Measurements from ENCODE around the gene NAGS. TPM values are rescaled to one million over a fixed set of nuclear protein-coding genes. Genes with fewer than 3 reads are reported as not detected.

NAGS gene
- total and polyA plus RNA-seq, 2 donors (not counting 1 experiment from before 2014, with no cell fraction given), result 0.58 to 7.4 TPM

DNA sequence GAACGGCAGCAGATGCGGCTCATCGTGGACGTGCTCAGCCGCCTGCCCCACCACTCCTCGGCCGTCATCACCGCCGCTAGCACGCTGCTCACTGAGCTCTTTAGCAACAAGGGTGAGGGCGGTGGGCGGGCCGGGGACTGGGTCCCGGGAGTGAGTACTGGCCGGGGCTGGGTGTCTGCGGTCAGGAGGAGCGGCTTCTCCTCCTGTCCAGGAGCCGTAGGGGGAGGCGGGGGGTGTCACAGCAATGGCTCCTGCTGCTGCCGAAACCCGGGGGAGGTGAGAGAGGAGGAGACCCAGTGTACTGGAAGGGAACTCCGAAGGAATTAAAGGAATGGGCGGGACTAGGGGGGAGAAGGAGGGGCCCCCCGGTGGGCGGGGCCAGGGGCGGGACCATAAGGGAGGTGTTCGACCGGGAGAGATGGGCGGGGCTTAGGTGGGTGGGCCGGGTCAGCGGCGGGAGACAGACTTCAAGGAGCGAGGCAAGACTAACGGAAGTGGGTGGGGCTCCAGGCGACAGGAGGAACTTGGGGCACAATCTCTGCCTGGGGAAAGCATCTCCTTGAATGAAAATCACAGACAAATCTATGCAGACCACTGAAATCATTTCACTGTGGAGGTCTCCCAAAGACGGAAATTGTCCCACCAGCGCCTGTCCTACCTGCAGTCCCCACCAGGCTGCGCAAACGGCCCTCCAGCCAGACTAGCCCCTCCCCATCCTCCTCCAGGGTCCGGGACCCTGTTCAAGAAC lies 2.4 kb downstream of the NAGS start:
- H3K27ac ChIP-seq (ENCODE audit: insufficient read depth, low read length), result peak overlapping the region; percentile 69
- H3K9me3 ChIP-seq (ENCODE audit: control insufficient read depth, insufficient read depth, low read depth, low read length), result no peaks in the 10 kb centered on the region
- no peaks in the 10 kb centered on the region for H3K27me3 ChIP-seq (ENCODE audit: control insufficient read depth, insufficient read depth, low read length)
- H3K4me2 ChIP-seq (ENCODE audit: extremely low read depth, insufficient read depth, low read length), result peak overlapping the region; percentile 93
- no peaks in the 10 kb centered on the region for H4K20me1 ChIP-seq (ENCODE audit: control insufficient read depth, extremely low read depth, insufficient read depth, low read length)
- H2AFZ ChIP-seq (ENCODE audit: low read length), result peak overlapping the region; percentile 86
- H3K9ac ChIP-seq (ENCODE audit: insufficient read depth, low read length), result peak overlapping the region; percentile 40
- peaks cover 3% of the 10 kb centered on the region for H3K36me3 ChIP-seq (ENCODE audit: control insufficient read depth, insufficient read depth, low read length)
- H3K79me2 ChIP-seq (ENCODE audit: control insufficient read depth, insufficient read depth, low read length), result no peaks in the 10 kb centered on the region
- H3K4me3 ChIP-seq (replicated peaks in 1 of 4; ENCODE audit: control extremely low read depth in 1 of 4, insufficient read depth in 1 of 4, low read depth in 3 of 4, low read length in 4 of 4), result peak overlapping the region; percentile 67 to 79 (median 70)
- no peak for TF ChIP-seq EZH2 (IDR thresholded peaks at IDR 0.05; ENCODE audit: low read length, missing control alignments)
- TF ChIP-seq, protein P1, sequence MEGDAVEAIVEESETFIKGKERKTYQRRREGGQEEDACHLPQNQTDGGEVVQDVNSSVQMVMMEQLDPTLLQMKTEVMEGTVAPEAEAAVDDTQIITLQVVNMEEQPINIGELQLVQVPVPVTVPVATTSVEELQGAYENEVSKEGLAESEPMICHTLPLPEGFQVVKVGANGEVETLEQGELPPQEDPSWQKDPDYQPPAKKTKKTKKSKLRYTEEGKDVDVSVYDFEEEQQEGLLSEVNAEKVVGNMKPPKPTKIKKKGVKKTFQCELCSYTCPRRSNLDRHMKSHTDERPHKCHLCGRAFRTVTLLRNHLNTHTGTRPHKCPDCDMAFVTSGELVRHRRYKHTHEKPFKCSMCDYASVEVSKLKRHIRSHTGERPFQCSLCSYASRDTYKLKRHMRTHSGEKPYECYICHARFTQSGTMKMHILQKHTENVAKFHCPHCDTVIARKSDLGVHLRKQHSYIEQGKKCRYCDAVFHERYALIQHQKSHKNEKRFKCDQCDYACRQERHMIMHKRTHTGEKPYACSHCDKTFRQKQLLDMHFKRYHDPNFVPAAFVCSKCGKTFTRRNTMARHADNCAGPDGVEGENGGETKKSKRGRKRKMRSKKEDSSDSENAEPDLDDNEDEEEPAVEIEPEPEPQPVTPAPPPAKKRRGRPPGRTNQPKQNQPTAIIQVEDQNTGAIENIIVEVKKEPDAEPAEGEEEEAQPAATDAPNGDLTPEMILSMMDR (conservative IDR thresholded peaks at IDR 0.05 in 1 of 2, IDR thresholded peaks at IDR 0.05 in 1 of 2; ENCODE audit: low read depth in 1 of 2, low read length in 2 of 2), result peak; percentile 59 to 66
- peaks cover 21% of the 10 kb centered on the region for H3K4me1 ChIP-seq (ENCODE audit: control insufficient read depth, extremely low read depth, insufficient read depth, low read length)
- peak; percentile 92 to 98 for DNase-seq (ENCODE audit: low read depth in 2 of 2)

DNA sequence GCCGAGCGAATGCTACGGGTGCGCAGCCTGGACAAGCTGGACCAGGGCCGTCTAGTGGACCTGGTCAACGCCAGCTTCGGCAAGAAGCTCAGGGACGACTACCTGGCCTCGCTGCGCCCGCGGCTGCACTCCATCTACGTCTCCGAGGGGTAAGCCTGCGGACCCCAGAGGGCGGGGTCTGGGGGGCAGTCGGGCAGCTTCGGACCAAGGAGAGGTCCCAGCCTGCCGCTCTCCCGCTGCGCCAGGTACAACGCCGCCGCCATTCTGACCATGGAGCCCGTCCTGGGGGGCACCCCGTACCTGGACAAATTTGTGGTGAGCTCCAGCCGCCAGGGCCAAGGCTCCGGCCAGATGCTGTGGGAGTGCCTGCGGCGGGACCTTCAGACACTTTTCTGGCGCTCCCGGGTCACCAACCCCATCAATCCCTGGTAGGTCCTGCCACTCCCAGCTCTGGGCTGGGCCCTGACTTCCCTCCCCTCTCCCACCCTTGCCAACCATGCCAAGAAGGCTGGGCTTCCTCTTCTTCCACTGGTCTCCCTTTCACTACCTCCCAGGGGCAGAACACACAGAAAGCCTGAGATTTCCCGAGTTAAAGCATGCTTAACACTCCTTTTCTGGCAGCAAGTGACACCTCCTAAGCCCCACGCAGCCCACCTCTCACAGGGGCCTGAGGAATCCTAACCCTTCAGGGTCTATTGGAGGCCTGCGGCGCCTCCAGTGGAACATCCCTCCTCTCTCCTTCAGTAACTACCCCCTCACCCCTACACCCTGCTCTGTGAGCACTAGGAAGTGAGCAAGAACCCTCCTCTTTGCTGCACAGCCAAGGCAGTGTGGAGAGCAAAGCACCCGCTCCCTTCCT lies 3.2 kb downstream of the NAGS start:
- Histone ChIP-seq H3K36me3 (ENCODE audit: control insufficient read depth, insufficient read depth, low read length) (peaks cover 3% of the 10 kb centered on the region), H3K79me2 (ENCODE audit: control insufficient read depth, insufficient read depth, low read length) (no peaks in the 10 kb centered on the region), H3K4me3 (replicated peaks in 1 of 4; ENCODE audit: control extremely low read depth in 1 of 4, insufficient read depth in 1 of 4, low read depth in 3 of 4, low read length in 4 of 4) (peak overlapping the region; percentile 58 to 79 (median 68)), H3K27me3 (ENCODE audit: control insufficient read depth, insufficient read depth, low read length) (no peaks in the 10 kb centered on the region), H3K27ac (ENCODE audit: insufficient read depth, low read length) (peak overlapping the region; percentile 44), H3K9ac (ENCODE audit: insufficient read depth, low read length) (peak overlapping the region; percentile 40), H3K4me2 (ENCODE audit: extremely low read depth, insufficient read depth, low read length) (peak overlapping the region; percentile 93), H3K9me3 (ENCODE audit: control insufficient read depth, insufficient read depth, low read depth, low read length) (no peaks in the 10 kb centered on the region), H3K4me1 (ENCODE audit: control insufficient read depth, extremely low read depth, insufficient read depth, low read length) (peaks cover 14% of the 10 kb centered on the region), H4K20me1 (ENCODE audit: control insufficient read depth, extremely low read depth, insufficient read depth, low read length) (no peaks in the 10 kb centered on the region), H2AFZ (ENCODE audit: low read length) (peak overlapping the region; percentile 86)
- DNase-seq (ENCODE audit: low read depth in 2 of 2), result peak in 1 of 2 donors; percentile 22
- TF ChIP-seq EZH2 (IDR thresholded peaks at IDR 0.05; ENCODE audit: low read length, missing control alignments), result no peak
- TF ChIP-seq, protein P1 (conservative IDR thresholded peaks at IDR 0.05 in 1 of 2, IDR thresholded peaks at IDR 0.05 in 1 of 2; ENCODE audit: low read depth in 1 of 2, low read length in 2 of 2), result no peak
